ENCODE measurements around the gene CUL7. TPM values are rescaled to one million over a fixed set of nuclear protein-coding genes. Genes with fewer than 3 reads are reported as not detected.

Gene CUL7
- 33.1 TPM for polyA plus RNA-seq (2013, experiment 1 of 2; ENCODE audit: insufficient read length)
- polyA plus RNA-seq (2013, experiment 2 of 2; ENCODE audit: insufficient read length) = 34.0 TPM

DNA sequence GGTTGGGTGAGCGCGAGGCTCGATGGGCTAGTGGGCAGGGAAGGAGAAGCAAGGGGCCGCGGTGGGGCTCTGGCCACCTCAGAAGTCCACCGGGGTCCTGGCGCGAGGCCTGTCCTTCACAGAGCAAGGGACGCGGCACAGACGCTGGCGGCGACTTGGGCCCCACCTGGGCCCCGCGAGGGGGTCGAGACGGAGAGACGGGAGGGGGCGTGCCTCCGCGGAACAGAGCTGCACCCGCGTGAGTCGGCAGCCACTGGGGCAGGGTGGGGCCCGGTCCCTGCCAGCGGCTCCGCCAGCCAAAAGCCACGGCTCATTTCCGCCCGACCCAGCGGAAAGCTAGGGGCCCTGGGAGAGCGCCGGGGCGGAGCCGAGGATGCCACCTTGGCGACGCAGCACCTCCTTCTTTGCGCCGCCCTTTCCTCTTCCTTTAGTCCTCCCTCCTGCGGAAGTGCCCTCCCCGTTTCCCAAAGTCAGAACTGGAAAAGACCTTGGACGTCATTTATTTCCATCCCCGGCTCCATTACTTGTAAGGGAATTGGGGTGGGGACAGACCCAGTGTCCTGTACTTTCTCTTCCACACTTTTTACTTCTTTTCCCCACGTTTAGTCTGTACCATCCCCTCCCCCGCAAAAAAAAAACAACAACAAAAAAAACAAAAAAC lies at the start of gene CUL7:
Gene CUL7 (minus strand): TSS at position 307 of the 661 bp plus-strand sequence. CDS start 1,063 bp downstream, outside the sequence.
- peak; percentile 97 for DNase-seq

DNA sequence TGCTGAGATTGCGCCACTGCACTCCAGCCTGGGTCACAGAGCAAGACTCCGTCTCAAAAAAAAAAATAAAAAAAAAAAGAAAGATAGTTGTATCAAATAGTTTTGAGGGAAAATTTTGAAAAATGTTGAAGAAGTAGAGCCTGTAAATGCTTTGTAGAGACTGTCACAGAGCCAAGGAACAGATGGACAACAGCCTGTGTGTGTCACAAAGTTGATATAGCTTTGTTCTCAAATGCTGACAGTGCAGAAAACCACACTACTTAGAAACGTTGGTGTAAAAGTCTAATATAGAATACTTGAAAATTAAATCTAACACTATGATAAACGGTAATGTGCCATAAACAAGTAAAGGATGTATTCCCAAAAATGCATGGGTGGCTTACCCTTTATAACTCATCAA lies 47.8 kb upstream of the CUL7 start:
- DNase-seq = no peak

GRCh38 chr6:43097502-43097901 lies 43.9 kb upstream of the CUL7 start:
- no peak for DNase-seq

DNA sequence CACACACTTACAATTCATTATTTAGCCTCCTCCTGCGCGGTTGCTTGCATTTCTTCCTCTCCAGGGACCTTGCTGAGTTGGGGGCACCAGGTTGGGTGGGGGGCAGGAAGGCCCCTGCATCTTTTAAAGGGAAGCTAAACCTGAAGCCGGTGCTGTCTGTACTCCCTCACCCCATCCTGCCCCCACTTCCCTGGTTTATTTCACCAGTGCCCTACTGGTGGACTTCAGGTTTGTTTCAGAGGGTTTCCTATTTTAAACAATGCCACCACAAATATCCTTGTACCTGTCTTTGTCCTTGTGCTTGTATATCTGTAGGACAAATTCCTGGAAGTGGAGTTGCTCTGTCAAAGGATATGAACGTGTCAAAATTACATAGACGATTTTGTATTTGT lies 43.4 kb upstream of the CUL7 start:
- no peak for DNase-seq

DNA sequence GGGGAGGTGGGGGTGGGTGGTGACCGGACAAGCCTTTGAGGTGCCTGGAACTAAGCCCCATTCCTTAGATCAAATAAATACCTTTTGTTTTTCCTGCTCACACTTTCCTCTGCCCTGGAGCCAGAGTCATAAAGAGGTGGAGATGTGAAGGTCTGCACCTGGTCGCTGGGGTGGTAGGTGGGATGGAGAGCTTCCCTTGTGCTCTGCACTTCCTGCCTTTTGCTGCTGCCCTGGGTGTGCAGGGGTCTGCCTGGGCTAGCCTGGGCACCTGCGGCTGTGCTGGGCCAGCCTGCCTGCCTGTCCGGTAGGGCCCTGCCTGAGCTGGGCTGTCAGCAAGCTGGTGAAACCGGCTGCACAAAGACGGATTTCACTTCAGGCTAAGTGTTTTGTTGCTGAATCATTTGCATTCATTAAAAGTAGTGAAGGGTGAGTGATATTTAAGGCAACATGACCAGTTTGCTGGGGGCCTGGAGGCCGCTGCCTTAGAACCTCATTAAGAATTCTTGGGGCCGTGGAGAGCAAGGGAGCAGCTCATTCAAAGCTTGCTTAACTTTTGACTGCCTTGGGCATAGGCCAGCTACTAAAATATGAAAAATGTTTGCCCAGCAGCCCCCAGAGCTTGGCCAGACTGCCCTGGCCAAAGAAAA lies 42.9 kb upstream of the CUL7 start:
- DNase-seq = peak; percentile 93

DNA sequence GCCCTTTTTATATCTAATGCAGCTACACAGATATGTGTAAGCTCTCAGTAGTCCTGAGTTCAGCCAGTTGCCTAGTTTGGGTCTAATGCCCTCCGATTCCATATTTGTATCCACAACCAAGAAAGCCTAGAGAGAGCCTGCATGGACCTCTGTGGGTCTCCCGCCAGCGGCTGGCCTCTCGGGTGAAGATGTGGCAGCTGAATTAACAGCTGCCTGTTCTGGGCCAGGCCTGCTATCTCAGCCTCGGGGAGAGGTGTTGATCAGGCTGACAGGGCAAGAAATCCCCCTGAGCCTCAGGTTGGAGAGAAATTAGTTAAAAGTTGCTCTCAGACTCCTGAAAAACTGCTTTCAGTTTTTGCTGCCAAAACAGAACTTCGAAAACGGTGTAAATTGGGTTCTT lies 42.3 kb upstream of the CUL7 start:
- DNase-seq = no peak

DNA sequence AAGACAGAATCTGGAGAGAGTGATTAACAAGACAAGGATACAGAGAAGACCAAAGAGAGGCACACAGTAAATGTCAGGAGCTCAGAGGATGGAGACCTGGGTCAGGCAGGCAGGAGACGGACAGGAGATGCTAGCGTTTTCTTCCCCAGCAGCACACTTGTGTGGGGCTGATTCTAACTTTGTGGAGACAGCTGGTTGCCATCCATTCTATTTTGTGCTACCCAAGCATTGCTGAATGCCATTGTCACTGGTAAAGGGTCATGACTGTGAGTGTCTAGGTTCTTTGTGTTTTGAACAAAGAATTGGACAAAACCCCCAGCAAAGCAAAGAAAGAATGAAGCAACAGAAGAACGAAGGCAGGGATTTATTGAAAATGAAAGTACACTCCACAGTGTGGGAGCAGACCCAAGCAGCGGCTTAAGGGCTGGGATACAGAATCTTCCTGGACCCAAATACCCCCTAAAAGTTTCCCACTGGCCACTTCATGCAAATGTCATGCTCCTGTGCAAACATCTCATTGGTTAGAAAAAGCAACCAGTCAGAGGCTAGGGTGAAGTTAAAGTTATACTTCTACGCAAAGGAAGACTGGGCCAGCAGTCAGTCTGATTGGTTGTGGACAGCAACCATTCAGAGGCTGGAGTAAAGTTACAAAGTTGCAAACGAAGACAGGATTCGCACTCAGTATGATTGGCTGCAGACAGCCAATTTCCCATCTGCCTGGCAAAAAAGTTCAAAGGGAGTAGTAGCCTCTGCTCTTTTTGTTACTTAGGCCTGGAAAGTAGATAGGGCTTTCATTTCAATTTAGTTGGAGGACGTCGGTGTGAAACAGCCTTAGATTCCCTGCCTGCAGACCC lies 40.0 kb upstream of the CUL7 start:
- peak; percentile 82 for DNase-seq

DNA sequence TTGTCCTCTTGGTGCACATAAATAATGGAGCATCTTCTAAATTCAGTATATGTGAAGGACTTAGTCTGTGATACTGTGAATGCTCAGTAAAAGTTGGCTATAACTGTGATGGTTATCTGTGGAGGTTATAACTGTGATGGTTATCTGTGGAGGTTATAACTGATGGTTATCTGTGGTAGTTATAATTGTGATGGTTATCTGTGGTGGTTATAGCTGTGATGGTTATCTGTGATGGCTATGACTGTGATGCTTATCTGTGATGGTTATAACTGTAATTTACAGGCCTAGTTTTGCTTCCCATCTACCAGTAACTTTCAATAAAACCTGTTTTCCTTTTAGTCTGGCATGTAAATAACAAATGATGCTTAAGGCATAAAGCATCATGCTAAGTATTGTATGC lies 39.0 kb upstream of the CUL7 start:
- no peak for DNase-seq

DNA sequence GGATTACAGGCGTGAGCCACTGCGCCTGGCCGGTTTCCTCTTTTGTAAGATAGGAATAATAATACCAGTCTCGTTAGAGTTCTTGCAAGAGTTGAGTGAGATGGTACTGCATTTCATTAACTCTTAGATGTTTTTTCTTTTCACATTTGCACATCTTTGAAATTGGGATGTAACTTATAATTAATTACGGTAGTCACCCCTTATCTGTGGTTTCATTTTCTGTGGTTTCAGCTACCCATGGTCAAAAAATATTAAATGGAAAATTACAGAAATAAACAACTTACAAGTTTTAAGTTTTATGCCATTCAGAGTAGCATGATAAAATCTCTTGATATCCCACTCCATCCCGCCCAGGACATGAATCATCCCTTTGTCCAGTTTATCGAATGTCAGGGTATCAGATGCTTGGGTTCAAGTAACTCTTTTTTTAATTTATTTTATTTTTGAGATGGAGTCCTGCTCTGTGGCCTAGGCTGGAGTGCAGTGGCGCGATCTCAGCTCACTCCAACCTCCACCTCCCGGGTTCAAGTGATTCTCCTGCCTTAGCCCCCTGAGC lies 37.9 kb upstream of the CUL7 start:
- no peak for DNase-seq

DNA sequence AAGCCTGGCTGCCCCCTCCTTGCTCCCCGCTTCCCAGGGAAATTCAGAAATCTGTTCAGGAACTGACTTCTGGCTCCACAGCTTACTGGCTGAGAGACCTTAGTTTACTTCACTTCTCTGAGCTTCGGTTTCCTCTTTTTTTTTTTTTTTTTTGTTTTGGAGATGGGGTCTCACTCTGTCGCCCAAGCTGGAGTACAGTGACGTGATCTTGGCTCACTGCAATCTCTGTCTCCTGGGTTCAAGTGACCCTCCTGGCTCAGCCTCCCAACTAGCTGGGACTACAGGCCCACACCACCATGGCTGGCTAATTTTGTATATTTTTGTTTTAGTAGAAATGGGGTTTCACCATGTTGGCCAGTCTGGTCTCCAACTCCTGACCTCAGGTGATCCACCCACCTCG lies 37.4 kb upstream of the CUL7 start:
- no peak for DNase-seq

- DNase-seq = peak; percentile 22
Observed at GRCh38 chr6:43090559-43090956, 36.9 kb upstream of the CUL7 start.

DNA sequence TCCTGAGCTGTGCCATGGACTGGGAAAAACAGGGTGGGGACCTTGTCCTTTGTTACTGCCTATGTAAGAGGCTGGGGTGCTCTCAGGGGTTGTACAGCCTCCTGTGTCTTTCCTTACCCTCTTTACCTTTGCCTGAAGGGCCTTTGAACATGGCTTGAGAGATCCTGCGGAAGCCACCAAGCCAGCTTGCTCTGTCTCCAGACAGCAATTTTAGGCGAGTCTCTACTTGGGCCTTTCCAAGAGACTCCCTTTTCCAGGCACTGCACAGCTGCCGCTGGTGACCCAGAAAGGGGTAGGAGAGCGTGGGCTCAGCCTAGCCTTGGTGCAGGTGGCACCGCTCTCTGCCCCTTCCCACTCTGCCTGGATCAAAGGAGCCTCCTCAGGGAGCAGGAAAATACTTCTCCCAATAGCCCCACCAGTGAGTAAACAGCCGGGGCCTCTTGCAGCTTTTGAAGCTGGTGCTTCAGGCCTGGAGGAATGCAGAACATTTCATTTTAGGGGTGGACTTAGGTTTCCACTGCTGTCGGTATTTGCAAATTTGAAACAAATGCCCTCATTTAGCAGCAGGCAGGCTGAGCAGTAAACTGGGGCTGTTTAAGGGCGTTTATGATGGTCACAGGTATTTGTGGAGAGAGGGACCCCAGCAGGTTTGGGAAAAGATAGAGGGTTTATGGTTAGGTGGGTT lies 36.4 kb upstream of the CUL7 start:
- DNase-seq = peak; percentile 56

- no peak for DNase-seq
Observed at GRCh38 chr6:43089467-43089866, 35.8 kb upstream of the CUL7 start.

- DNase-seq = peak; percentile 40
Observed at GRCh38 chr6:43088654-43089056, 35.0 kb upstream of the CUL7 start.

DNA sequence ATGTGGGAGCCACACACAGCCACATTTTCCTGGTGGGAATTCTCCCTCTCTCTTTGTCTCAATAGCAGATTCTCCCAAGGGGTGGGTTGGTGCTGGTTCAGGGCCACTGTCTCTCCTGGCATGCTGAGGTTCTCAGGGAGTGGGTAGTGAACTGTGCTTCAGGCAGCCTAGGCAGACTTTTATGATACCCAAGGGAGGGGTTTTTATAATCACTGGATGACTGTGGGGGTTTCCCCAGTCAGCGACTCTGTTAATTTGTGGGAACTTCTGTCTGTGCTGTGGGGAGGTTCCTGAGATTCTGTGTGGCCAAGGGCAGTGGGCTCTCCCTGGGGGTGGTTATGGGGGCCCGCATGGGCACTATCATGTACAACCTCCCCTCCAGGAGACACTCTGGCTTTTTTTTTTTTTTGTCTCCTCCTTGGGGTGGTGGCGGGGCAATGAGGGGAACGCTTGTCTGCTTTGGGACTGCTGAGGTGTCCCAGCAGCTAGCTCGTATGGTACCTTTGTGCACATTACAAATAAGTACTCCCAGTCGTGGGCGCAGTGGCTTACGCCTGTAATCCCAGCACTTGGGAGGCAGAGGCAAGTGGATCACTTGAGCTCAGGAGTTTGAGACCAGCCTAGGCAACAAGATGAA lies 32.5 kb upstream of the CUL7 start:
- DNase-seq = peak; percentile 32

- DNase-seq = no peak
Observed at GRCh38 chr6:43082806-43083655, 29.4 kb upstream of the CUL7 start.

DNA sequence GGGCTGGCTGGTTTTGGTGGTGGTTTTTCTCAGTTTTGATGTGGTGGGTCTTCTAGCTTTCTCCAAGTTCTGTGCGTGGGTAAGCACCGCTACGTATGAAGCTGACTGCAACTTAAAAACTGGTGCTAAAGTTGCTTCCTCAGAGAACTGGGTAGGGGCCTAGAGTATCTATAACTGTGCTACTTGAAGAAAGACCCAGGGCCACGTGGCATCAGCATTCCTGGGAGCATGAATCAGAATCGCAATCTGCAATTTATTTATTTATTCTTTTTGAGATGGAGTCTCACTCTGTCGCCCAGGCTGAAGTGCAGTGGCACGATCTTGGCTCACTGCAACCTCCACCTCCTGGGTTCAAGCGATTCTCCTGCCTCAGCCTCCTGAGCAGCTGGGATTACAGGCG lies 28.3 kb upstream of the CUL7 start:
- peak; percentile 70 for DNase-seq

GRCh38 chr6:43081043-43081442 lies 27.4 kb upstream of the CUL7 start:
- DNase-seq = no peak

DNA sequence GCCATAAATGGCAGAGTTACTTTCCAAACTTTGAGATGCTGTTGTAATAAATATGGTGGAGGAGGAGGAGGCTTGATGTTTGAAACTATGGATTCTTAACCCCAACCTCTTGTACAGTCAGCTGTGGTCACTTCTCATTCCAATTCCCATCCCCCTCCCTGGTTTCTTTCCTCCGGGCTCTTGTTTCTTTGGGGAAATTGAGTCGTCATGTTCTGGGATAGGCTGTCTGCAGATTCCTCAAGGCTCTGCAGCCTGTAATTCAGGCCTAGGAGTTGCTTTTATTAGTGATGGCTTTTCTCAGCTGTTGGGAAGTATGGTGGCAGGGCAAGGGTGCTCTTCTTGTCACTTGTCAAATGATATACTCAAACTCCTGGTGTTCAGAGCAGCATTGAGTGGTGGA lies 25.0 kb upstream of the CUL7 start:
- DNase-seq = peak; percentile 95

DNA sequence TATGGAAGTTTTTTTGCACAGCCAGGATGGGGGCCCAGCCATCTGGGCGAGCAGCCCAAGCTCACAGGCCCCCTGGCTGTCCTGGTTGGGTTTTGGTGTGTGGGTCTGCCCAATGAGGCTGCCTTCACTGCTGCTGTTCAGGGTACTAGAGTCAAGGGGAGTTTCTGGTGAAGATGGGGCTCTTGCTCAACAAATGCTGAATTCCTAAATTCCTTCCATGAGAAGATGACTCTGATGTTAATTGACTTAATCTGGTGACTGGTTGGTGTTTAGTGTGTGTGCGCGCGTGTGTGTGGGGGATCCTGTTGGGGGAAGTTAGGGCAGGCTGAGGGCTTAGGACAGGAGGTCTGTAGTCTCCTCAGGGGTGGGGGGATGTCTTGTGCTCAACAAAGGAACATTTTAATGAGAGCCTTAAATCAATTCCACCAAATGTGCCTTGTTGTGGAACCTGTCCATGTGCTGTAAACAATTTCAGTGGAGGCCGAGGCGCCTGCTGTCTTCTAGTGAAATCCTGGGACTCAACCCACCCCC lies 24.4 kb upstream of the CUL7 start:
- DNase-seq = peak; percentile 85

- DNase-seq = no peak
Observed at GRCh38 chr6:43077333-43077809, 23.7 kb upstream of the CUL7 start.
